KG1 (cell line): ENCODE measurements around the gene MPPED2.
"Not testable (repeated sequence)": the region's sequence is repeated elsewhere in the genome, so short reads cannot be mapped to it uniquely, and the experiment has no call there.

Experiments
- DNase-seq: peaks from one replicate; lab custom pipeline; 2025; lab: John Stamatoyannopoulos, UW

The MPPED2 gene

GRCh38 chr11:30578406-30578805, 7.7 kb downstream of the MPPED2 start:
- no peak for DNase-seq

GRCh38 chr11:30573951-30574350, 12.2 kb downstream of the MPPED2 start:
- no peak for DNase-seq

GRCh38 chr11:30568931-30569330, 17.2 kb downstream of the MPPED2 start:
- no peak for DNase-seq

- DNase-seq, result no peak
Observed at GRCh38 chr11:30567644-30568043, 18.5 kb downstream of the MPPED2 start.

GRCh38 chr11:30567120-30567519, 19.0 kb downstream of the MPPED2 start:
- no peak for DNase-seq

- DNase-seq, result no peak
Observed at GRCh38 chr11:30566482-30566881, 19.7 kb downstream of the MPPED2 start.

- DNase-seq, result no peak
Observed at GRCh38 chr11:30565027-30565426, 21.1 kb downstream of the MPPED2 start.

GRCh38 chr11:30561691-30562415, 24.3 kb downstream of the MPPED2 start:
- DNase-seq, result no peak

- DNase-seq, result no peak
Observed at GRCh38 chr11:30560206-30561106, 25.7 kb downstream of the MPPED2 start.

- DNase-seq, result no peak
Observed at GRCh38 chr11:30559004-30559403, 27.1 kb downstream of the MPPED2 start.

- DNase-seq, result not testable (repeated sequence)
Observed at GRCh38 chr11:30554587-30554986, 31.6 kb downstream of the MPPED2 start.

- no peak for DNase-seq
Observed at GRCh38 chr11:30553521-30554110, 32.5 kb downstream of the MPPED2 start.

- DNase-seq, result no peak
Observed at GRCh38 chr11:30552839-30553238, 33.3 kb downstream of the MPPED2 start.

- DNase-seq, result no peak
Observed at GRCh38 chr11:30550022-30550542, 36.1 kb downstream of the MPPED2 start.

- DNase-seq, result no peak
Observed at GRCh38 chr11:30549565-30549964, 36.6 kb downstream of the MPPED2 start.

- DNase-seq, result no peak
Observed at GRCh38 chr11:30546334-30546733, 39.8 kb downstream of the MPPED2 start.

- no peak for DNase-seq
Observed at GRCh38 chr11:30545507-30545906, 40.6 kb downstream of the MPPED2 start.

GRCh38 chr11:30543066-30543465, 43.1 kb downstream of the MPPED2 start:
- no peak for DNase-seq

GRCh38 chr11:30540781-30541180, 45.4 kb downstream of the MPPED2 start:
- no peak for DNase-seq

- DNase-seq, result no peak
Observed at GRCh38 chr11:30538251-30538650, 47.9 kb downstream of the MPPED2 start.

- DNase-seq, result no peak
Observed at GRCh38 chr11:30535818-30536217, 50.3 kb downstream of the MPPED2 start.

- DNase-seq, result no peak
Observed at GRCh38 chr11:30533445-30533947, 52.7 kb downstream of the MPPED2 start.
